SU-DHL-6 (cell line): ENCODE results near the gene PRXL2B.

ENCODE experiments used
- H2AFZ ChIP-seq: fragments of 200-600 bp; sonication (generic); 2 replicates; pipeline ENCODE4 v1.6.1; 2014; ENCODE audit warnings: low read depth, mild to moderate bottlenecking, moderate library complexity, mixed read lengths, antibody characterized with exemption, low read length; ENCODE audit not compliant: severe bottlenecking
- H3F3A ChIP-seq: fragments of 200-600 bp; shearing (Covaris generic); 2 replicates; pipeline ENCODE4 v1.6.0; 2016; ENCODE audit warnings: antibody characterized with exemption, mild to moderate bottlenecking; ENCODE audit not compliant: insufficient read depth
- H3K27ac ChIP-seq: fragments of 200-600 bp; sonication (generic); 2 replicates; pipeline ENCODE4 v1.5.1; 2016; ENCODE audit warnings: low read depth, mild to moderate bottlenecking, low read length, moderate library complexity, mixed read lengths
- H3K27me3 ChIP-seq: fragments of 200-600 bp; sonication (generic), shearing (Covaris generic); 2 replicates; pipeline ENCODE4 v1.6.0; 2014; ENCODE audit warnings: mild to moderate bottlenecking, low read length
- H3K36me3 ChIP-seq: fragments of 200-600 bp; sonication (generic); 2 replicates; pipeline ENCODE4 v1.6.1; 2014; ENCODE audit warnings: mild to moderate bottlenecking, low read length, mixed read lengths
- H3K4me2 ChIP-seq: fragments of 300-600, 200-600 bp; shearing (Covaris generic), sonication (generic); 2 replicates; pipeline ENCODE4 v1.6.0; 2014; ENCODE audit warnings: low read length, low read depth, mild to moderate bottlenecking; ENCODE audit not compliant: poor library complexity, severe bottlenecking
- H3K4me3 ChIP-seq: fragments of 200-600 bp; sonication (generic); 2 replicates; pipeline ENCODE4 v1.5.1; 2014; ENCODE audit warnings: antibody characterized with exemption, low read length, mild to moderate bottlenecking, mixed read lengths; ENCODE audit not compliant: insufficient read depth, poor library complexity, severe bottlenecking
- H3K79me2 ChIP-seq: fragments of 200-600 bp; sonication (generic); 2 replicates; pipeline ENCODE4 v1.6.1; 2014; ENCODE audit warnings: mild to moderate bottlenecking, low read length, moderate library complexity; ENCODE audit not compliant: insufficient read depth
- H3K9ac ChIP-seq: fragments of 200-600 bp; sonication (generic); 2 replicates; pipeline ENCODE4 v1.7.0; 2014; ENCODE audit warnings: mild to moderate bottlenecking, low read length
- H3K9me2 ChIP-seq: fragments of 200-600 bp; sonication (generic); replicated peaks from 2 replicates; pipeline ENCODE4 v1.6.1; 2014; ENCODE audit warnings: low read length; ENCODE audit not compliant: insufficient read depth
- H3K9me3 ChIP-seq: fragments of 200-600 bp; sonication (generic); 2 replicates; pipeline ENCODE4 v1.6.1; 2014; ENCODE audit warnings: low read length, mixed read lengths; ENCODE audit not compliant: insufficient read depth
- H4K20me1 ChIP-seq: fragments of 200-600 bp; sonication (generic); 2 replicates; pipeline ENCODE4 v1.6.1; 2014; ENCODE audit warnings: low read depth, mild to moderate bottlenecking, antibody characterized with exemption, low read length, moderate library complexity, mixed read lengths
- CTCF ChIP-seq: fragments of 200-600 bp; sonication (generic); IDR thresholded peaks from one replicate; pipeline ENCODE4 v1.5.1; 2017; ENCODE audit warnings: antibody characterized with exemption, mild to moderate bottlenecking, low read length, moderate library complexity; ENCODE audit not compliant: insufficient read depth, poor library complexity, severe bottlenecking
- EZH2phosphoT487 ChIP-seq: fragments of 200-600 bp; sonication (generic), shearing (Covaris generic); conservative IDR thresholded peaks from 2 replicates; pipeline ENCODE4 v1.6.1; 2018; ENCODE audit warnings: mild to moderate bottlenecking, antibody characterized with exemption, low read length, moderate library complexity, mixed read lengths

Gene PRXL2B

GRCh38 chr1:2541619-2542245 lies 44.8 kb upstream of the PRXL2B start:
- Histone ChIP-seq H3K9me3 (no peaks in the 10 kb centered on the region), H4K20me1 (no peaks in the 10 kb centered on the region), H2AFZ (no peak overlapping the region), H3F3A (no peaks in the 10 kb centered on the region), H3K27me3 (no peaks in the 10 kb centered on the region), H3K36me3 (no peaks in the 10 kb centered on the region), H3K79me2 (no peaks in the 10 kb centered on the region), H3K4me2 (no peak overlapping the region), H3K9me2 (no peaks in the 10 kb centered on the region), H3K27ac (no peak overlapping the region), H3K4me3 (no peak overlapping the region), H3K9ac (no peak overlapping the region)
- TF ChIP-seq CTCF = no peak

GRCh38 chr1:2542246-2542915 lies 44.2 kb upstream of the PRXL2B start:
- Histone ChIP-seq H3K9me2 (no peaks in the 10 kb centered on the region), H3K9ac (no peak overlapping the region), H3K36me3 (no peaks in the 10 kb centered on the region), H3K4me3 (no peak overlapping the region), H4K20me1 (no peaks in the 10 kb centered on the region), H3K4me2 (no peak overlapping the region), H2AFZ (no peak overlapping the region), H3K79me2 (no peaks in the 10 kb centered on the region), H3K27me3 (no peaks in the 10 kb centered on the region), H3K9me3 (no peaks in the 10 kb centered on the region), H3F3A (no peaks in the 10 kb centered on the region), H3K27ac (no peak overlapping the region)
- TF ChIP-seq CTCF (no peak), EZH2phosphoT487 (no peak)

GRCh38 chr1:2543543-2544092 lies 43.0 kb upstream of the PRXL2B start:
- no peaks in the 10 kb centered on the region for H3F3A ChIP-seq
- TF ChIP-seq CTCF (no peak), EZH2phosphoT487 (no peak)
- no peaks in the 10 kb centered on the region for H3K79me2 ChIP-seq
- H3K4me2 ChIP-seq = no peak overlapping the region
- H3K4me3 ChIP-seq = no peak overlapping the region
- H3K27me3 ChIP-seq = no peaks in the 10 kb centered on the region
- H3K27ac ChIP-seq = no peak overlapping the region
- H3K9me2 ChIP-seq = no peaks in the 10 kb centered on the region
- no peaks in the 10 kb centered on the region for H4K20me1 ChIP-seq
- H3K36me3 ChIP-seq = no peaks in the 10 kb centered on the region
- H3K9me3 ChIP-seq = no peaks in the 10 kb centered on the region
- no peak overlapping the region for H3K9ac ChIP-seq
- H2AFZ ChIP-seq = no peak overlapping the region
